BLaER1 (cell line): ENCODE results near the gene MAP3K4.

Source experiments
- H3K27ac ChIP-seq: shearing (Covaris generic); formaldehyde crosslinking; 2 replicates; pipeline ENCODE4 v1.8.1; 2022
- H3K27me3 ChIP-seq: shearing (Covaris generic); formaldehyde crosslinking; 2 replicates; pipeline ENCODE4 v1.8.1; 2022
- H3K36me3 ChIP-seq: shearing (Covaris generic); formaldehyde crosslinking; 2 replicates; pipeline ENCODE4 v1.8.1; 2022
- H3K4me1 ChIP-seq: shearing (Covaris generic); formaldehyde crosslinking; 2 replicates; pipeline ENCODE4 v1.8.1; 2022
- H3K4me2 ChIP-seq: shearing (Covaris generic); formaldehyde crosslinking; 2 replicates; pipeline ENCODE4 v1.8.1; 2022
- H3K4me3 ChIP-seq: shearing (Covaris generic); formaldehyde crosslinking; 2 replicates; pipeline ENCODE4 v1.8.1; 2022
- H3K9ac ChIP-seq: shearing (Covaris generic); formaldehyde crosslinking; 2 replicates; pipeline ENCODE4 v1.8.1; 2022
- H3K9me3 ChIP-seq: shearing (Covaris generic); formaldehyde crosslinking; 2 replicates; pipeline ENCODE4 v1.8.1; 2022
- H4K20me1 ChIP-seq: shearing (Covaris generic); formaldehyde crosslinking; 2 replicates; pipeline ENCODE4 v1.8.1; 2022
- Cebpa-rat ChIP-seq: shearing (Covaris generic); IDR thresholded peaks from 2 replicates; pipeline ENCODE4 v1.8.1; 2022

The MAP3K4 gene

DNA sequence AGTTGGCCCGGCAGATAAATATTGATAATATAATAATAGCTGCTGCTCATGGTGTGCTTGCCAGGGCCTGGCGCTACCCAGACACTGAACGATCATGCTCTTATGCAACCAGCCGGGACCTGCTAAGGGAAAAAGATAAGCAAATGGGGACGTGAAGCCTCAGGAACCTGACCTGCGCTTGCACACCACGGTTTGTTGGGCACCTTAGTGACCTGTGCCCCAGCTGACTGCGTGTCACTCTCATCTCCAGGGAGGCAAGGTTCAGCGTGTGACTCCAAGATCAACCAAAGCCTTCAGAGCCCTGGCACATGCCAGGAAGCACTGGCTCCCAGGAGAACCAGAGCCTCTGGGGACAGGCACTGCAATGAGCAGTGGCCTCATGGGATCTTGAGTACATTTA lies 171.2 kb downstream of the MAP3K4 start:
- Histone ChIP-seq H4K20me1 (no peaks in the 10 kb centered on the region), H3K9ac (no peak overlapping the region), H3K4me3 (no peak overlapping the region), H3K27me3 (no peaks in the 10 kb centered on the region), H3K4me2 (peak overlapping the region; percentile 75), H3K4me1 (peaks cover 41% of the 10 kb centered on the region), H3K27ac (peak overlapping the region; percentile 15; the same call in 1 of the 2 replicates), H3K36me3 (peaks cover 67% of the 10 kb centered on the region), H3K9me3 (peaks cover 2% of the 10 kb centered on the region)
- TF ChIP-seq Cebpa-rat, result no peak

DNA sequence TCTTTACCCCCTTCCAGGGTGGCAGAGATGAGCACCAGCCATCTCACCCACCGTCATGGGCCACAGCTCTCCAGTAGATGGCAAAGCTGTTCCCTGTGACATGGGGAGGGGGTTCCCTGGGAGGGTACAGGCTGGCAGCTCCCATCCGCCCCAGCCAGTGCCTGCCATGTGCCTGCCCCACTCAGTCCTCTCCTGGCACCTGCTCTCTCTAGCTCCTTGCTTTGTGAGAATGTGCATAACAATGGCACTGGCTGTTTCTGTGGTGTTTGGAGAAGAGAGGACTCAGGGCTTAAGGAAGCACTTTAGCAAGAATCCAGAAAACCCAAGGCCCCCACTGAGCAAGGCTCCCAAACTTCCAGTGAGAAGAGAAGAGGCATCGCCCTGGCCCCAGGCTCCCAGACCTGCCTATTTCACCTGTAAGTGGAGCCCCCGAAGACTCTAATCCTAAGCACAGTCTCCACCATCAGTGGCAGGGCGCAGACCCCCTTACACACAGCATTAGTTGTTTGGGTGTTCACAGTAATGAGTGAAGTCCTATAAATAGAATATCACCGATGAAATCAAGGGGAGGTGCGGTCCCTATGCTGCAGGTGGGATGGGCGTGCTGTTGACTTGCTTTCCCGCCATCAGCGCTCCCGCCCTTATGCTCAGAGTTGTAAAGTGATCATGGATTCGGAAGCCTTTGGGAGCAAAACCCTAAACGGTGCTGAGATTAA lies 172.1 kb downstream of the MAP3K4 start:
- peak overlapping the region; percentile 15; the same call in 1 of the 2 replicates for H3K27ac ChIP-seq
- H3K4me1 ChIP-seq, result peaks cover 46% of the 10 kb centered on the region
- no peaks in the 10 kb centered on the region for H4K20me1 ChIP-seq
- H3K9me3 ChIP-seq, result no peaks in the 10 kb centered on the region
- H3K4me2 ChIP-seq, result peak overlapping the region; percentile 75
- no peak for TF ChIP-seq Cebpa-rat
- no peak overlapping the region for H3K4me3 ChIP-seq
- H3K36me3 ChIP-seq, result peaks cover 58% of the 10 kb centered on the region
- no peak overlapping the region for H3K9ac ChIP-seq
- no peaks in the 10 kb centered on the region for H3K27me3 ChIP-seq

DNA sequence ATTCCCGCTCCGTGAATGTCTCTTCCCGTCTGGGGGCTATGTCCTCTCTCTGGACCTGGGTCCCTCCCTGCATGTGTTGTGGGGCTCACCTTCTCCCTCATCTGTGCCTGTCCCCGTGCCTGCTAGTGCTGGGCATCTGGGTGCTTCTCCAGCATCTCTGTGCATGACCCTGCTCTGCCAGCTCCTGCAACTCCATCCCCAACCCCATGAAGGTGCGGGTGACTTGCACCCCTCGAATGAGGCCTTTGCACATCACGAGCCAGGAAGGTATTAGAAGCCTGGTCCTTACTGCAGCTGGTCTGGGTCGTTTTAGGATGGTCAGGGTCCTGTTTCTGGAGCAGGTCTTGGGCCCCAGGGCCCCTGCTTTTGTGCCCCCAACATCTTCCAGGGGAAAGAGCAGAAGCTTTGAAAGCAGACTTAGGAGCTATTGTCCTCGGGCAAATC lies 172.6 kb downstream of the MAP3K4 start:
- H3K9ac ChIP-seq, result no peak overlapping the region
- H3K4me3 ChIP-seq, result no peak overlapping the region
- peaks cover 52% of the 10 kb centered on the region for H3K4me1 ChIP-seq
- no peaks in the 10 kb centered on the region for H3K27me3 ChIP-seq
- no peaks in the 10 kb centered on the region for H3K9me3 ChIP-seq
- no peaks in the 10 kb centered on the region for H4K20me1 ChIP-seq
- TF ChIP-seq Cebpa-rat, result no peak
- H3K4me2 ChIP-seq, result no peak overlapping the region
- H3K36me3 ChIP-seq, result peaks cover 52% of the 10 kb centered on the region
- no peak overlapping the region for H3K27ac ChIP-seq

DNA sequence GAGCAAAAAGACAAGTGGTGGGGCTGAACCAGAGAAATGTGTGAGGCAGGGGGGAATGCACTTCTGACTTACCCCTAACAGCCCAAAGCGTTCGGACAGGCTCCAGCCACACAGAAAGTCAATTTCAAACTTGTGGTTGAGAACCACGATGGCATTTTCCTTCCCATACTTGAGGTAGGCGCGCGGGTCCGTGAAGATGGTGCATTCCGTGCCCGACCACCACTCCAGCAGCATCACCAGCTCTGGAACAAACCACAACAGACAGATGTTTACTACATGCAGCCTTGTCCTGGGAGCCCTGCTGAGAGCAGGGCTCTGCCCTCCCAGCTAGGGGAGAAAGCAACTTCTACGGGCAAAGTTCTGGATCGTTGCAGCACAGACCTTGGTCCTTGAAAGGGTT lies 174.6 kb downstream of the MAP3K4 start:
- Histone ChIP-seq H3K4me1 (peaks cover 59% of the 10 kb centered on the region), H3K9ac (no peak overlapping the region)

DNA sequence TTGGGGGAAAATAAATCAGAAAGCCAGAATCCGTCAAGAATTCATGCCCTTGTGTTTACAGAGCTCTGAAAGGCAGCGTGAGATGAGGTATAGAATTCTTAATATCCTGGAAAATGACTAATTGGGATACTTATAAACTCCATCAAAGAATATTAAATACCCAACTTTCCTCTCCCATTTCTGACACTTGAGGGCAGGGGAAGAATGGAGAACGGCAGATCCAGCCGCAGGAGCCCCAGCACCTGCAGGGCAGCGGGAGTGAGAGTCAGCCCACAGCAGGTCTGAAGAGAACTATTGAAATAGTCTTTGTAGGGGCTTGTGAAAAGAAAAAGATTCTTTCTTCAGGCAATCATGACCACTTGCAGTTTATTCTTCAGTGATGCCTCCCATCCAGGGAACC lies 175.1 kb downstream of the MAP3K4 start:
- no peak overlapping the region for H3K27ac ChIP-seq

More for the DNA sequence above, 174.6 kb downstream of the MAP3K4 start:
- H3K27me3 ChIP-seq, result no peaks in the 10 kb centered on the region
- no peak for TF ChIP-seq Cebpa-rat
- no peaks in the 10 kb centered on the region for H3K9me3 ChIP-seq
- H3K4me2 ChIP-seq, result no peak overlapping the region
- no peak overlapping the region for H3K4me3 ChIP-seq
- no peak overlapping the region for H3K27ac ChIP-seq
- H4K20me1 ChIP-seq, result peaks cover 11% of the 10 kb centered on the region; the same call in 1 of the 2 replicates
- peaks cover 41% of the 10 kb centered on the region for H3K36me3 ChIP-seq

More for the DNA sequence above, 175.1 kb downstream of the MAP3K4 start:
- H4K20me1 ChIP-seq, result peaks cover 12% of the 10 kb centered on the region; the same call in 1 of the 2 replicates
- peaks cover 59% of the 10 kb centered on the region for H3K4me1 ChIP-seq
- TF ChIP-seq Cebpa-rat, result no peak
- peaks cover 36% of the 10 kb centered on the region for H3K36me3 ChIP-seq
- no peak overlapping the region for H3K4me3 ChIP-seq
- H3K9ac ChIP-seq, result no peak overlapping the region
- H3K27me3 ChIP-seq, result no peaks in the 10 kb centered on the region
- no peaks in the 10 kb centered on the region for H3K9me3 ChIP-seq
- H3K4me2 ChIP-seq, result no peak overlapping the region
